Inflammatory macrophage treated with lipopolysaccharide for 1 hour (primary cell): ENCODE data around the gene AK8.

Experiments used
- DNase-seq, 2 donors: peaks; one replicate each; pipeline ENCODE4 v3.0.0-alpha.2; 2020 to 2022

The AK8 gene

GRCh38 chr9:132710333-132710732, 167.8 kb downstream of the AK8 start:
- DNase-seq, result no peak

DNA sequence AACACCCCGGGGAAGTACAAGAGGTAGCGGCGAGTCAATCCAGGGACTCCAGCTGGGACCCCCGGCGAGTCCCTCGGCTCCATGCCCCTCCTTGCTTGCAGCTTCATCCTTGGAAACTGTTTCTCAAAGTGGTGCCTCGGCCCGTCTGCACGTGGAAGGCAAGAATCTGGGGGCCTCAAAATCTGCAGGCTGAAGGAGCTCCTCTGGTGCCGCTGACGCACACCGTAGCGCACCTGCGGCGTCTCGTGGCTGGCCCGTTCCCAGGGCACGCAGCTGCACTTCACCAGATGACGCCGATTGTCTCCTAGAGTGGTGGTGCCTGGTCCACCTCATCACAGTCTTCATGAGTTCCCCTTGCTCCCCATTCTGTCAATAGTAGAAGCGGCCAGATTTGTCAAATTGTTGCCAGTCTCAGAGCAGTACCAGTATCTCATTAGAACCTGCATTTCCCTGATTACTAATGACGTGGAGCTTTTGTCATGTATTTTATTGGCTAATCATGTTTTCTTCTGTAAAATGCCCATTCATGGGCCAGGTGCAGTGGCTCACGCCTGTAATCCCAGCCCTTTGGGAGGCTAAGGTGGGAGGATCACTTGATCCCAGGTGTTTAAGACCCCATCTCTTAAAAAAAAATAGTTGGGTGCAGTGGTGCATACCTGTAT, 169.2 kb downstream of the AK8 start:
- no peak for DNase-seq

- no peak for DNase-seq
Observed at GRCh38 chr9:132708239-132708638, 169.8 kb downstream of the AK8 start.

- no peak for DNase-seq
Observed at GRCh38 chr9:132703336-132703735, 174.7 kb downstream of the AK8 start.

- no peak for DNase-seq
Observed at GRCh38 chr9:132702254-132702653, 175.8 kb downstream of the AK8 start.

GRCh38 chr9:132699956-132700355, 178.1 kb downstream of the AK8 start:
- no peak for DNase-seq

DNA sequence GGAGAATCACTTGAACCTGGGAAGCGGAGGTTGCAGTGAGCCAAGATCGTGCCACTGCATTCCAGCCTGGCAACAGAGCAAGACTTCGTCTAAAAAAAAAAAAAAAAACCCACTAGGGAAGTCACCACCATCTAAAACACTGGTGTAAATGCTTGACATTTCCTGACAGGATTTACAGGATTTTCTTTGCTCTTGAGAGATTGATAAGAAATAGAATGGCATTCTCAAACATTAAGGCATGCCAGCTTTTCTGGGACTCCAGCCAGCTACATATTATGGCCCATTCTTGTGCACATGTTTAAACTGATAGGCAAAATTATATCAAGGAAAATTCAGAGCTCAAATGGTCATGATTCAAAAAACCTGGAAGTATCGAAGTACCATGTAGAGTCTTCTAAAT, 179.1 kb downstream of the AK8 start:
- DNase-seq, result no peak

DNA sequence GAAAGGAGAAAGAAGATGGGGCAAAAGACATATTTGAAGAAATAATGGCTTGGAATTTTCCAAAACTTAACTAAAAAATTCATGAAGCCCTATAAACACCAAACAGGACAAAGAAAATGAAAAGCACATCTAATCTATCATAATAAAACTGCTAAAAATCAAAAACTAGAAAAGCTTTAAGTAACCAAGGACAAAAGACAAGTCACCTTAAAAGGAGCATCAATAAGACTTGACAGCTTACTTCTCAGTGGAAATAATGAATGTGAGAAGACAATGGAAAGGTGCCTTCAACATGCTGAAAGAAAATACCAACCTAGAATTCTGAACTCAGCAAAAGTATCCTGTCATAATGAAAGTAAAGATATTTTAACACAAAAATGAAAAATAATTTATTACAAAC, 180.9 kb downstream of the AK8 start:
- DNase-seq, result no peak

GRCh38 chr9:132694144-132694543, 183.9 kb downstream of the AK8 start:
- peak; percentile 22 to 32 for DNase-seq

GRCh38 chr9:132690696-132691095, 187.4 kb downstream of the AK8 start:
- DNase-seq, result no peak

DNA sequence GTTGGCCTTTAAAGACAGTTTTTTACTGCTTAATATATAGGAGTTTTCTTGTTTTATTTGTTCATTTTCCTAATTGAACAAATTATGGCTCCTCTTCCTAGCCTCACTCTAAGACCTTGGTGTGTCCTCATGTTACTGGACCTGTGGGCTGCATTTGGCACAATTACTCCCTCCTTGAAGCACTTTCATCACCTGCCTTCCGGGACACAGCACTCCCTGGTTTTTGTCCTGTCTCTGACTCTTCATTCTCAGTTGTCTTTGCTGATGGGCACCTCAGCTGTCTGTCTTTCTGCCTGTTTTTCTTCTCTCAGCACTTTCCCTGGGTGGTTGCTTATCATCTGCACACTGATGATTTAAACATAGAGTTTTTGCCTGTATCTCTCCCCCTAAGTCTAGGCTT, 194.2 kb downstream of the AK8 start:
- no peak for DNase-seq

DNA sequence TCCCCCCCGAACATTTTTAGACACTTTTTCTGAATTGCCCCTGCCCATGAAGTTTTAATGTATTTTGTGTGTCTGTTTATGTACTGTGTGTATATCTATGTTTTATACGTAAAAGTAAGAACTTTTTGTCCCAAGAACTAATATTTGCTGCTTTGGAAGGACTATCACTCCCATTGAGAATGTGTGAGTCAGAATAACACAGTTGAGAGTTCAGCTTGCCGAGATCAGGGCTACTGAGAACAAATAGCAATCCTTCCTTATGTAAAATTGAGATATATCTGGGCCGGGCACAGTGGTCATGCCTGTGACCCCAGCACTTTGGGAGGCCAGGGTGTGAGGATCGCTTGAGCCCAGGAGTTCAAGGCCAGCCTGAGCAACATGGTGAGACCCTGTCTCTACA, 196.5 kb downstream of the AK8 start:
- DNase-seq, result no peak

GRCh38 chr9:132679946-132680625, 198.0 kb downstream of the AK8 start:
- no peak for DNase-seq

DNA sequence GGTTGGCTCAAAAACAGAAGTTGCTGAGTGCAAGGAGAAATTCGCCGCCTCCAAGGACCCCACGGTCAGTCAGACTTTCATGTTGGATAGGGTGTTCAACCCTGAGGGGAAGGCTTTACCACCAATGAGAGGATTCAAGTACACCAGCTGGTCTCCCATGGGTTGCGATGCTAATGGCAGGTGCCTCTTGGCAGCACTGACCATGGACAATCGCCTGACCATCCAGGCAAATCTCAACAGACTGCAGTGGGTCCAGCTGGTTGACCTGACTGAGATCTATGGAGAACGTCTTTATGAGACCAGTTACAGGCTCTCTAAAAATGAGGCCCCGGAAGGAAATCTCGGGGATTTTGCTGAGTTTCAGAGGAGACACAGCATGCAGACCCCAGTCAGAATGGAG, 200.1 kb downstream of the AK8 start:
- no peak for DNase-seq
